Coronary artery (tissue), 2 donors: ENCODE results near the gene LOXL1.

Source experiments
- DNase-seq: peaks from one replicate; pipeline ENCODE4 v3.0.0-alpha.2; 2017; ENCODE audit warnings: low spot score
- H3K27ac ChIP-seq, 2 donors: fragments of 200-600 bp; sonication (generic); one replicate each; pipeline ENCODE4 v1.5.1; 2016 to 2019
- H3K4me3 ChIP-seq: fragments of 200-600 bp; sonication (generic); 2 replicates; pipeline ENCODE4 v1.5.1; 2016; ENCODE audit warnings: mild to moderate bottlenecking, moderate library complexity
- TF ChIP-seq, protein P1 (sequence below): fragments of 200-600 bp; sonication (generic); IDR thresholded peaks from one replicate; pipeline ENCODE4 v1.5.1; 2019; ENCODE audit warnings: antibody characterized with exemption

Gene LOXL1

DNA sequence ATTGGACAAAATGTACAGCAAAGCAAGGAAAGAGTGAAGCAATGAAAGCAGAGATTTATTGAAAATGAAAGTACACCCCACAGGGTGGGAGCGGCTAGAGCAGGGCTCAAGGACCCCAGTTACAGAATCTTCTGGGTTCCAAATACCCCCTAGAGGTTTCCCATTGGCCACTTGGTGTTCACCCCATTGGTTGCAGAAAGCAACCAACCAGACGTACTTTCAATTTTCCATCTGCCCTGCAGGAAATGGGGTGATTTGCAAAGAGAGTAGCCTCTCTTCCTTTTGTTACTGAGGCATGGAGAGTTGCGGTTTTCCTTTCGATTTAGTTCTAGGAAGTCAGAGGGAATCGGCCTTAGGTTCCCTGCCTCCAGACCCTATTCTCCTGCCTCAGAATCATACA lies 70.7 kb downstream of the LOXL1 start:
- DNase-seq, result no peak
- TF ChIP-seq, protein P1, sequence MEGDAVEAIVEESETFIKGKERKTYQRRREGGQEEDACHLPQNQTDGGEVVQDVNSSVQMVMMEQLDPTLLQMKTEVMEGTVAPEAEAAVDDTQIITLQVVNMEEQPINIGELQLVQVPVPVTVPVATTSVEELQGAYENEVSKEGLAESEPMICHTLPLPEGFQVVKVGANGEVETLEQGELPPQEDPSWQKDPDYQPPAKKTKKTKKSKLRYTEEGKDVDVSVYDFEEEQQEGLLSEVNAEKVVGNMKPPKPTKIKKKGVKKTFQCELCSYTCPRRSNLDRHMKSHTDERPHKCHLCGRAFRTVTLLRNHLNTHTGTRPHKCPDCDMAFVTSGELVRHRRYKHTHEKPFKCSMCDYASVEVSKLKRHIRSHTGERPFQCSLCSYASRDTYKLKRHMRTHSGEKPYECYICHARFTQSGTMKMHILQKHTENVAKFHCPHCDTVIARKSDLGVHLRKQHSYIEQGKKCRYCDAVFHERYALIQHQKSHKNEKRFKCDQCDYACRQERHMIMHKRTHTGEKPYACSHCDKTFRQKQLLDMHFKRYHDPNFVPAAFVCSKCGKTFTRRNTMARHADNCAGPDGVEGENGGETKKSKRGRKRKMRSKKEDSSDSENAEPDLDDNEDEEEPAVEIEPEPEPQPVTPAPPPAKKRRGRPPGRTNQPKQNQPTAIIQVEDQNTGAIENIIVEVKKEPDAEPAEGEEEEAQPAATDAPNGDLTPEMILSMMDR, result no peak
- peak overlapping the region; percentile 93 for H3K4me3 ChIP-seq
- peak overlapping the region; percentile 15 to 54 for H3K27ac ChIP-seq

DNA sequence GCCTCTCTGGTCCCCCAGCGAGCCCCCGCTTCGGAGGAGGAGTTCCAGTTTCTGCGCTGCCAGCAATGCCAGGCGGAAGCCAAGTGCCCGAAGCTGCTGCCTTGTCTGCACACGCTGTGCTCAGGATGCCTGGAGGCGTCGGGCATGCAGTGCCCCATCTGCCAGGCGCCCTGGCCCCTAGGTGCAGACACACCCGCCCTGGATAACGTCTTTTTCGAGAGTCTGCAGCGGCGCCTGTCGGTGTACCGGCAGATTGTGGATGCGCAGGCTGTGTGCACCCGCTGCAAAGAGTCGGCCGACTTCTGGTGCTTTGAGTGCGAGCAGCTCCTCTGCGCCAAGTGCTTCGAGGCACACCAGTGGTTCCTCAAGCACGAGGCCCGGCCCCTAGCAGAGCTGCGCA lies 71.7 kb downstream of the LOXL1 start:
- Histone ChIP-seq H3K27ac (no peak overlapping the region), H3K4me3 (peak overlapping the region; percentile 93)
- TF ChIP-seq, protein P1, result no peak
- DNase-seq, result no peak
